SK-N-MC (cell line): ENCODE data around the gene HBEGF.

Source experiments
- EZH2 ChIP-seq: fragments of 200-600 bp; sonication (generic); IDR thresholded peaks from one replicate; pipeline ENCODE4 v1.6.1; 2017; ENCODE audit warnings: antibody characterized with exemption
- FOXP2 ChIP-seq: optimal IDR thresholded peaks from 2 replicates; pipeline ENCODE3; 2011; ENCODE audit warnings: mild to moderate bottlenecking, moderate library complexity; ENCODE audit not compliant: insufficient read depth; ENCODE audit errors: extremely low read length, control extremely low read depth
- POLR2AphosphoS5 ChIP-seq: IDR thresholded peaks from 2 replicates; pipeline ENCODE4 v1.6.1; 2012; ENCODE audit warnings: mild to moderate bottlenecking, low read depth, low read length, borderline replicate concordance

DNA sequence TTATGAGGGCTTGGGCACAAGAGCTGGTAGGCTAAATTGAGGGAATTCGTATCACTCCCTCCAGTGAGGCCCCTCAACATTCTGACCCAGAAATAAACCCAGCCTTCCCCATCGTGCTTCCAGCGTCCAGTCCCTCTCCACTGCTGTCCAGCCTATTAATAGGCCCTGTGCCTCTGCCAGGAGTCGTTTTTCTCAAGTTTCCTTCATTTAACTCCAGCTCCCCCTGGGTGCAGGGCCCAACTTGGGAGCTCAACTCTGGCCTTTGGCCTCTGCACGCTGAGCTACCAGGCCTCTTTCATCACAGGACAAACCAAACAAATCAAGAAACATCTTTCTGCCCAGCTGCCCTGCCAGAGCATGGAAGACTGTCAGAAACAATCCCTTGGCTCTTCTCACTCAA is 10.0 kb downstream of the HBEGF start:
- no peak for TF ChIP-seq POLR2AphosphoS5
- no peak for TF ChIP-seq EZH2
- TF ChIP-seq FOXP2, result no peak
